NCI-H69 (cell line): ENCODE data around the gene TRAPPC3.

Experiments used
- DNase-seq: peaks from one replicate; lab custom pipeline; 2025; lab: John Stamatoyannopoulos, UW

The TRAPPC3 gene

GRCh38 chr1:36153476-36153875 lies 4.2 kb upstream of the TRAPPC3 start:
- no peak for DNase-seq

- peak; percentile 62 for DNase-seq
Observed at GRCh38 chr1:36151845-36152203, 2.5 kb upstream of the TRAPPC3 start.

- no peak for DNase-seq
Observed at GRCh38 chr1:36151134-36151844, 2.0 kb upstream of the TRAPPC3 start.

DNA sequence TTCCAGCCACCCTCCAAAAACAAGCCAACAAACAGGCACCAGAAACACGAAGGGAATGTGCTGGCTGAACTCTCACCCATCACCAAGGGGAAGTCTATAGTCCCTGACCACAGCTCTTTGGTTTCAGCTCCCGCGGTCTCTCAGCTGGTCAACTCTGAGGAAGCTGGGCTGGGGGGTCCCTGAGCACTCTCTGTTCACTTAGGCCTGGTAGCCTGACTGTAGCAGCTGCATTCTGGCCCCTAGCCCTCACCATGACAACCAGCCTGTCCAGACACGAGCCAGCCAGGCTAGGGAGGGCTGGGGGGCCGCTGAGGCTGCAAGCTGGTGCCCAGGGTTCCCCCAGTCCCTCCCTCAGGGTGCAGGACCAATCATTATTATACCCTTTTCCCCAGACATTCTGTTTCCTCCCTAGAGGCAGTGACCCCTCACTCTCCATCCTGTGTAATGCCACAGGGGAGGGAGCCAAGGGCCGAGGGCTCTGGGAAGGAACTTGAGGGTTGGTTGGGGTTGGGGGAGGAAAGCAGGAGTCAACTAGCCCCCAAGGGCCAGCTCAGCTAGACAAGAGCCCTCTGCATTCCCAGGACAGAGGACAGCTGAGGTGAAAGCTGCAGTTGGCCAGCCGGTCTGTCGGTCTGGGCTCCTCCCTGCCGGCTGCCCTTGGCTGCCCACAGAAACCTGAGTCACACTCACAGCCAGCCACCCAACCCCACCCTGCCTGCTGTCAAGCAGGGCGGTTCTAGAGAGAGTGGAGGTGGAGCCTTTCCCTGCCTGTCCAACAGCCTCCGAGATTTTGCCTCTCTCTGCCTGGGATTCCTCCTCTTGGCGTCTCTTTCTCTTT lies 1.2 kb upstream of the TRAPPC3 start:
- peak; percentile 93 for DNase-seq

DNA sequence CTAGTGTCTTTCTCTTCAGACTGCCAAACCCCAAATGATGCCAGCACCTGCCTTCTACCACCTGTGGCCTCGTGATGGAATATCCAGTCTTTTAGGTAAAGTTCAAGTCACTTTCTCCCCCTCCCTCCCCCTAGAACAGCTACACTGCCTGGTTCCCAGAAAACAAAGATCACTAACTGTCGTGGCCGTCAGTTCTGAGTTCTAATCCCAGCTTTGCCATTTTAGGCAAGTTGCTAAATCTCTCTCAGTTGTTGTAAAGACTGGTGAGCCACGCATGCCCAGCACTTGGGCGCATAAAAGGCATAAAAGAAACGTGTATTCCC lies 648 bp upstream of the TRAPPC3 start:
- DNase-seq = peak; percentile 59

DNA sequence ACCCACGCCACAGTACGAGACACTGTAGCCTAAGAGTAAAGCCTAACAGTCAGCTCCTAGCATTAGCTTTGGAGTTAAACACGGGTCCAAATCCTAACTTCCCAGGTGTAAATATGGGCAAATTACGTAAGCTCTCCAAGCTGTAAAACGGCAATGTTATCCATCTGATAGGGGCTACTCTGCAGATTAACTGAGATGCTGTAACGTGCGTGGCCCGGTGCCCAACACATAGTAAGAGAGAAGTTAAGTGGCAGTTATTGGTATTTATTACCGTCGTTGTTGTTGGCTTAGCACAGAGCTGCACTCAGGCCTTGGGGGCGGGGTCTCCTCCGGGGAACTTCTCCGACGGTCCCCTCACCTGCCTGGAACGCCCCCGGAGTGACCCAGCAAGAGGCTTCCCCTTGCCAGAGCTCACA lies 457 bp downstream of the TRAPPC3 start:
- no peak for DNase-seq

GRCh38 chr1:36144413-36144812 lies 4.9 kb downstream of the TRAPPC3 start:
- DNase-seq = no peak

- no peak for DNase-seq
Observed at GRCh38 chr1:36143424-36143823, 5.9 kb downstream of the TRAPPC3 start.

- no peak for DNase-seq
Observed at GRCh38 chr1:36142121-36142520, 7.2 kb downstream of the TRAPPC3 start.

GRCh38 chr1:36139521-36139920 lies 9.8 kb downstream of the TRAPPC3 start:
- DNase-seq = no peak

GRCh38 chr1:36137776-36138175 lies 11.5 kb downstream of the TRAPPC3 start:
- peak; percentile 51 for DNase-seq

DNA sequence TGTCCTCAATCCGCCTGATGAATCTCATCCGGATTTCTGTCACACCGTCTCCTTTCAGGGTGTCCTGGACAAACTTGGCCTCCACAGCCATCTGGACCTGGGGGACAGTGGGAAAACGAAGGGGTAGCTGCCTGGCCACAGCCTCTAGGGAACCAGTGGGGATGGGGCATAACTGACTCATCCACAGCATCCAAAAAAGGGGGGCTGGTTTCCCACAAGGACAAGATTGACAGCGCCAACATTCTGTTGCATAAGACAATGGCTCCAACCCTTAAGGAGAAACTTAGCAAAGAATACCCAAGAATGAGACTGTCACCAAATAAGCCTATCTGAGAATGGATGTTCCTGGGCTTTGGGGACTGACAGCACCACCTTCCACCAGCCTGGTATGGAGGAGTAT lies 12.1 kb downstream of the TRAPPC3 start:
- DNase-seq = no peak

DNA sequence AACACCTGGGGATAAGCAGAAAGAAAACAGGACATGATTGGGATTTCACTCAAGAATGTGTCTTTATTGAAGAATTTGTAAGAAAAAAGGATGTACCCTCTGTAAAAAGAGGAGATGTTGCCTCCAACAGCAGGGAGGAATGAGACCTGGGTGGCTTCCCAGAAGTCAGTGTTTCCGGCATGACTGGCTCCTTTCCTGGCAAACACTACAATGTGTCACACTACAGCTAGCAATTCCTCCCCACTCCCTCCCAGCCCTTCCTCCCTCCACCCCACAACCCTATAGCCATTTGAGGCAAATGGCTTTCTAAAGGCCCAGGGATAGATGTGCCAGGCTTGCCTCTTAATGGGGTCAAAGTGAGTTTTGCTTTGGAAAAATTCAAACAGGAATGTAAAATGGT lies 12.8 kb downstream of the TRAPPC3 start:
- DNase-seq = no peak

DNA sequence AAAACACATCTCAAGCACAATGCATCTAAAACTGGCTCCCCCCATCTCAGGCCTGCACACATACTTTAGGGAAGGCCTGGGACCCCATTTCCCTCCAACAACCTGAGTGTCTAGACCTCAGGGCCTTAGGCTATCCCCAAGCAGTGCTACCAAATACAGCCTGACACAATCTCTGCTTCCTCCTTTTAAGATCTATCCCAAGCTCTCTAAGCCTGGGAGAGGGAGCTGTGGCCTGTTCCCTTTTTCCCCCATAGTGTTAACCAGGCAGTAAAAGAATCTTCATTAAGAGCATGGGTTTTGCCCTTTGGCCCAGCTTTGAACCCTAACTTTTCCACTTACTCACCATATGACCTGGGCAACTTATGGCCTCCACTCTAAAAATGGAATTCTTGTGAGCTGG lies 13.5 kb downstream of the TRAPPC3 start:
- no peak for DNase-seq

DNA sequence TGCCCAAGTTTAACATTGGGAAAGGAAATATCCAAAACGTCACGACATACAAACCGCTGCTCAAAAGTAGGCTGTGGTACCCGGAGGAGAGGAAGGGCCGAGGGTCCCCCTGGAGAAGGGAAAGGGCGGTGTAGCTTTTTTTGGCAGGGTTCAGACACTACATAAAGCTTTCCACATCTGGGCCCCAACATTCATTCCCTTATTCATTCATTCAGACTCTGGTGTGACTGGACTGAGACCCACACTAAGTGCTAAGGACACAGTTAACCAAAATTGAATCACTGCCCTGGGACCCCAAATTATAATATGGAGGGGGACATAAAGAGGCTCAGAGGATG lies 14.0 kb downstream of the TRAPPC3 start:
- no peak for DNase-seq

- DNase-seq = peak; percentile 19
Observed at GRCh38 chr1:36134505-36135329, 14.6 kb downstream of the TRAPPC3 start.

- no peak for DNase-seq
Observed at GRCh38 chr1:36134031-36134430, 15.3 kb downstream of the TRAPPC3 start.

- peak; percentile 7 for DNase-seq
Observed at GRCh38 chr1:36133484-36133883, 15.8 kb downstream of the TRAPPC3 start.

DNA sequence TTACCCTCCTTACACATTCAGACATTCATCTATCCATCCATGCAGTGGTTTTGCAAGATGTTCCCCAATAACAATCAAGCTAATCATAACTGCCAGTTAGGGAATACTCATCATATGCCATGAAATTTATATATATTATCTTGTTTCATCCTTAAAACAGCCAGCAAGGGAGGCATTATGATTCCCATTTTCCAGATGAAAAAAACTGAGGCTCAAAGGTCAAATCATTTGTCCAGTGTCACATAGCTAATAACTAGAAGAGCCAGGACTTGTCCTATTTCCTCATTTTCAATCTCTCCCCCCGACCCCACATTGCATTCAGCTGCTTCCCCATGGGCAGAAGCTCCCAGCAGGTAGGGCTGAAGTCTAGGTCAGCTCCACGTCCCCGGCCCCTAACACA lies 17.3 kb downstream of the TRAPPC3 start:
- DNase-seq = no peak

- DNase-seq = no peak
Observed at GRCh38 chr1:36128905-36129206, 20.4 kb downstream of the TRAPPC3 start.

GRCh38 chr1:36128126-36128904 lies 21.0 kb downstream of the TRAPPC3 start:
- no peak for DNase-seq

DNA sequence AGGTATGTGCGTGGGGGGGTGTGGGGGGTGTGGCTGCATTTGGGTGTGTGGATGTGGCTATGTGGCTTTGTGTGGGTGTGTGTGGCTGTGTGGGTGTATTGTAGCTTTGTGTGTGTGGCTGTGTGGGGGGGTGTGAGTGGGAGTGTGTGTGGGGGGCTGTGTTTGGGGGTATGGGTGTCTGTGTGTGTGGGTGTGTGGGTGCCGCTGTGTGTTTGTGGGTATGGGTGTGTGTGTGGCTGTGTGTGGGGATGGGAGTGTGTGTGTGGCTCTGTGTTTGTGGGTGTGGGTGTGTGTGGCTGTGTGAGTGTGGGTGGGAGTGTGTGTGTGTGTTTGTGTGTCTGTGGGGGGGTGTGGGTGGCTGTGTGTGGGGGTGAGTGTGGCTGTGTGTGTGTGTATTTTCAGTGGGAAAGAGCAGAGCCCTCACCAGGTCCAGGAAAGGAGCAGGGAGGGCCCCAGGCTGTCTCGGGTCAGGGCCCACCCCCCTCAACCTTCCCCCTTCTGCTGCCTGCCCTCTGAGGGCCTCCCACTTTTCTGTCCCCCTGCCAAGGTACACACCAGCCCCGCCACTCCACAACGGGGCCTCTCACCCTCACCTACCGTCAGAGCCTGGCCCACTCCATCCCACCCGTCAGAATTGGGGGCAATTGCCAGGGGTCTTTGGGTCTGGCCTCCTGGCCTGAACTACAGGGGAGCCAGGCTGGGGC lies 22.3 kb downstream of the TRAPPC3 start:
- DNase-seq = no peak
